Measurements from ENCODE around the gene NPM1.
"Not testable (repeated sequence)": the region's sequence is repeated elsewhere in the genome, so short reads cannot be mapped to it uniquely, and the experiment has no call there.

Gene NPM1

GRCh38 chr5:171384416-171384815 lies 3.2 kb upstream of the NPM1 start:
- not testable (repeated sequence) for FAIRE-seq; DNase-seq (ENCODE audit: extremely low spot score, insufficient read length, low read depth)

GRCh38 chr5:171384999-171385398 lies 2.6 kb upstream of the NPM1 start:
- not testable (repeated sequence) for FAIRE-seq; DNase-seq (ENCODE audit: extremely low spot score, insufficient read length, low read depth)

GRCh38 chr5:171386006-171386671 lies 1.5 kb upstream of the NPM1 start:
- no peak for DNase-seq (ENCODE audit: extremely low spot score, insufficient read length, low read depth)
- no peak for FAIRE-seq

GRCh38 chr5:171386861-171387344 lies 746 bp upstream of the NPM1 start:
- FAIRE-seq (no peak), DNase-seq (ENCODE audit: extremely low spot score, insufficient read length, low read depth) (no peak)

GRCh38 chr5:171387970-171388815 lies 544 bp downstream of the NPM1 start:
- DNase-seq (ENCODE audit: extremely low spot score, insufficient read length, low read depth) (peak; percentile 44), FAIRE-seq (peak; percentile 85)

GRCh38 chr5:171388816-171389168 lies 1.1 kb downstream of the NPM1 start:
- no peak for FAIRE-seq
- no peak for DNase-seq (ENCODE audit: extremely low spot score, insufficient read length, low read depth)

GRCh38 chr5:171390883-171391677 lies 3.4 kb downstream of the NPM1 start:
- FAIRE-seq (no peak), DNase-seq (ENCODE audit: extremely low spot score, insufficient read length, low read depth) (no peak)

GRCh38 chr5:171391996-171392577 lies 4.4 kb downstream of the NPM1 start:
- no peak for DNase-seq (ENCODE audit: extremely low spot score, insufficient read length, low read depth)
- no peak for FAIRE-seq

- no peak for FAIRE-seq
These were observed 5.0 kb downstream of the NPM1 start for GRCh38 chr5:171392585-171393159.

GRCh38 chr5:171395042-171395441 lies 7.4 kb downstream of the NPM1 start:
- no peak for FAIRE-seq
- DNase-seq (ENCODE audit: extremely low spot score, insufficient read length, low read depth): no peak

More at GRCh38 chr5:171392585-171393159, 5.0 kb downstream of the NPM1 start:
- DNase-seq (ENCODE audit: extremely low spot score, insufficient read length, low read depth): no peak

- FAIRE-seq: not testable (repeated sequence)
These were observed 8.9 kb downstream of the NPM1 start for GRCh38 chr5:171396583-171396982.

GRCh38 chr5:171397190-171397589 lies 9.5 kb downstream of the NPM1 start:
- DNase-seq (ENCODE audit: extremely low spot score, insufficient read length, low read depth) (no peak), FAIRE-seq (no peak)

More at GRCh38 chr5:171396583-171396982, 8.9 kb downstream of the NPM1 start:
- not testable (repeated sequence) for DNase-seq (ENCODE audit: extremely low spot score, insufficient read length, low read depth)

- no peak for DNase-seq (ENCODE audit: extremely low spot score, insufficient read length, low read depth)
- FAIRE-seq: no peak
These were observed 9.9 kb downstream of the NPM1 start for GRCh38 chr5:171397599-171397998.

GRCh38 chr5:171398660-171399059 lies 11.0 kb downstream of the NPM1 start:
- not testable (repeated sequence) for FAIRE-seq; DNase-seq (ENCODE audit: extremely low spot score, insufficient read length, low read depth)

- FAIRE-seq (no peak), DNase-seq (ENCODE audit: extremely low spot score, insufficient read length, low read depth) (no peak)
These were observed 12.5 kb downstream of the NPM1 start for GRCh38 chr5:171400169-171400568.

- FAIRE-seq: no peak
- DNase-seq (ENCODE audit: extremely low spot score, insufficient read length, low read depth): no peak
These were observed 13.7 kb downstream of the NPM1 start for GRCh38 chr5:171401167-171401947.

GRCh38 chr5:171402751-171403150 lies 15.1 kb downstream of the NPM1 start:
- not testable (repeated sequence) for DNase-seq (ENCODE audit: extremely low spot score, insufficient read length, low read depth); FAIRE-seq

GRCh38 chr5:171405615-171406014 lies 18.0 kb downstream of the NPM1 start:
- DNase-seq (ENCODE audit: extremely low spot score, insufficient read length, low read depth) (no peak), FAIRE-seq (no peak)

- no peak for FAIRE-seq
These were observed 19.6 kb downstream of the NPM1 start for GRCh38 chr5:171407234-171407633.

More at GRCh38 chr5:171407234-171407633, 19.6 kb downstream of the NPM1 start:
- no peak for DNase-seq (ENCODE audit: extremely low spot score, insufficient read length, low read depth)
